ENCODE results near the gene METTL9. TPM values are rescaled to one million over a fixed set of nuclear protein-coding genes. Genes with fewer than 3 reads are reported as not detected.

METTL9 gene
- total and polyA plus RNA-seq, 4 donors = 9.3 to 57.3 (median 17.2) TPM

- peaks cover 2 to 5% (median 3%) of the 10 kb centered on the region in 4 donors for H3K4me1 ChIP-seq (ENCODE audit: control insufficient read depth in 4 of 4, insufficient read depth in 4 of 4, low read length in 3 of 4)
- no peaks in the 10 kb centered on the region for H3K9me3 ChIP-seq (ENCODE audit: control insufficient read depth in 4 of 4, low read length in 3 of 4)
- no peak overlapping the region for H3K4me3 ChIP-seq (ENCODE audit: low read depth in 1 of 3, low read length in 3 of 3)
- TF ChIP-seq YY1 (IDR thresholded peaks at IDR 0.05) = no peak
- TF ChIP-seq RXRA (IDR thresholded peaks at IDR 0.05) = no peak
- TF ChIP-seq, protein P1, sequence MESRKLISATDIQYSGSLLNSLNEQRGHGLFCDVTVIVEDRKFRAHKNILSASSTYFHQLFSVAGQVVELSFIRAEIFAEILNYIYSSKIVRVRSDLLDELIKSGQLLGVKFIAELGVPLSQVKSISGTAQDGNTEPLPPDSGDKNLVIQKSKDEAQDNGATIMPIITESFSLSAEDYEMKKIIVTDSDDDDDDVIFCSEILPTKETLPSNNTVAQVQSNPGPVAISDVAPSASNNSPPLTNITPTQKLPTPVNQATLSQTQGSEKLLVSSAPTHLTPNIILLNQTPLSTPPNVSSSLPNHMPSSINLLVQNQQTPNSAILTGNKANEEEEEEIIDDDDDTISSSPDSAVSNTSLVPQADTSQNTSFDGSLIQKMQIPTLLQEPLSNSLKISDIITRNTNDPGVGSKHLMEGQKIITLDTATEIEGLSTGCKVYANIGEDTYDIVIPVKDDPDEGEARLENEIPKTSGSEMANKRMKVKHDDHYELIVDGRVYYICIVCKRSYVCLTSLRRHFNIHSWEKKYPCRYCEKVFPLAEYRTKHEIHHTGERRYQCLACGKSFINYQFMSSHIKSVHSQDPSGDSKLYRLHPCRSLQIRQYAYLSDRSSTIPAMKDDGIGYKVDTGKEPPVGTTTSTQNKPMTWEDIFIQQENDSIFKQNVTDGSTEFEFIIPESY (IDR thresholded peaks at IDR 0.05) = no peak
- TF ChIP-seq, protein P2, sequence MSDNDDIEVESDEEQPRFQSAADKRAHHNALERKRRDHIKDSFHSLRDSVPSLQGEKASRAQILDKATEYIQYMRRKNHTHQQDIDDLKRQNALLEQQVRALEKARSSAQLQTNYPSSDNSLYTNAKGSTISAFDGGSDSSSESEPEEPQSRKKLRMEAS (IDR thresholded peaks at IDR 0.05) = no peak
- no peak for TF ChIP-seq JUND (IDR thresholded peaks at IDR 0.05)
- TF ChIP-seq RAD21 (IDR thresholded peaks at IDR 0.05) = no peak
- no peak for TF ChIP-seq ATF3 (IDR thresholded peaks at IDR 0.05)
- TF ChIP-seq HNF4A (conservative IDR thresholded peaks at IDR 0.05) = no peak
- TF ChIP-seq TAF1 (conservative IDR thresholded peaks at IDR 0.05) = no peak
- TF ChIP-seq SP1 (IDR thresholded peaks at IDR 0.05) = no peak
- no peak for TF ChIP-seq GABPA (IDR thresholded peaks at IDR 0.05 in 1 of 2, conservative IDR thresholded peaks at IDR 0.05 in 1 of 2)
- no peak for TF ChIP-seq FOXA1 (IDR thresholded peaks at IDR 0.05)
- no peak for TF ChIP-seq EGR1 (IDR thresholded peaks at IDR 0.05; ENCODE audit: low read depth in 2 of 2)
- TF ChIP-seq HNF4G (IDR thresholded peaks at IDR 0.05) = no peak
- TF ChIP-seq CTCF (IDR thresholded peaks at IDR 0.05; ENCODE audit: low read depth, low read length, missing input control) = no peak
- TF ChIP-seq NR2F2 (IDR thresholded peaks at IDR 0.05) = no peak
- DNase-seq (ENCODE audit: low spot score) = no peak
- no peaks in the 10 kb centered on the region for H3K27me3 ChIP-seq (ENCODE audit: control insufficient read depth in 4 of 4, insufficient read depth in 4 of 4, low read length in 3 of 4)
- no peaks in the 10 kb centered on the region for H3K36me3 ChIP-seq (ENCODE audit: control insufficient read depth in 4 of 4, insufficient read depth in 3 of 4, low read depth in 1 of 4, low read length in 3 of 4)
- WGBS = 76% methylated on average over 7 of the region's 7 CpGs
- H3K9ac ChIP-seq (ENCODE audit: low read depth in 1 of 2, low read length in 2 of 2) = no peak overlapping the region
- no peak overlapping the region for H3K27ac ChIP-seq (ENCODE audit: low read depth in 1 of 2, low read length in 2 of 2)
Measured at GRCh38 chr16:21593530-21594289, 5.7 kb upstream of the METTL9 start.

GRCh38 chr16:21597561-21598030, 1.8 kb upstream of the METTL9 start:
- no peaks in the 10 kb centered on the region for H3K9me3 ChIP-seq (ENCODE audit: control insufficient read depth in 4 of 4, low read length in 3 of 4)
- no peaks in the 10 kb centered on the region for H3K27me3 ChIP-seq (ENCODE audit: control insufficient read depth in 4 of 4, insufficient read depth in 4 of 4, low read length in 3 of 4)
- peaks cover 3 to 22% (median 10%) of the 10 kb centered on the region in 4 donors for H3K4me1 ChIP-seq (ENCODE audit: control insufficient read depth in 4 of 4, insufficient read depth in 4 of 4, low read length in 3 of 4)
- H3K9ac ChIP-seq (ENCODE audit: low read depth in 1 of 2, low read length in 2 of 2) = no peak overlapping the region
- DNase-seq (ENCODE audit: low spot score) = no peak
- 48% methylated on average over 2 of the region's 2 CpGs for WGBS
- no peaks in the 10 kb centered on the region for H3K36me3 ChIP-seq (ENCODE audit: control insufficient read depth in 4 of 4, insufficient read depth in 3 of 4, low read depth in 1 of 4, low read length in 3 of 4)
- H3K27ac ChIP-seq (ENCODE audit: low read depth in 1 of 2, low read length in 2 of 2) = no peak overlapping the region
- TF ChIP-seq YY1 (IDR thresholded peaks at IDR 0.05) (no peak), ATF3 (IDR thresholded peaks at IDR 0.05) (no peak), SP1 (IDR thresholded peaks at IDR 0.05) (no peak), RAD21 (IDR thresholded peaks at IDR 0.05) (no peak), TAF1 (conservative IDR thresholded peaks at IDR 0.05) (no peak), NR2F2 (IDR thresholded peaks at IDR 0.05) (no peak), FOXA1 (IDR thresholded peaks at IDR 0.05) (no peak), GABPA (IDR thresholded peaks at IDR 0.05 in 1 of 2, conservative IDR thresholded peaks at IDR 0.05 in 1 of 2) (no peak), JUND (IDR thresholded peaks at IDR 0.05) (no peak), CTCF (IDR thresholded peaks at IDR 0.05; ENCODE audit: low read depth, low read length, missing input control) (no peak), EGR1 (IDR thresholded peaks at IDR 0.05; ENCODE audit: low read depth in 2 of 2) (no peak), RXRA (IDR thresholded peaks at IDR 0.05) (no peak)
- H3K4me3 ChIP-seq (ENCODE audit: low read depth in 1 of 3, low read length in 3 of 3) = no peak overlapping the region
